Skeletal muscle satellite cell (primary cell): ENCODE measurements around the gene RILPL1. TPM values are rescaled to one million over a fixed set of nuclear protein-coding genes. Genes with fewer than 3 reads are reported as not detected.
A peak's percentile ranks its signal among the peaks of the same experiment; 100 is the strongest.
"Not testable (repeated sequence)": the region's sequence is repeated elsewhere in the genome, so short reads cannot be mapped to it uniquely, and the experiment has no call there.

Experiments
- H3K27me3 ChIP-seq: 2 replicates; pipeline ENCODE4 v1.7.0; 2013; ENCODE audit warnings: low read length; ENCODE audit not compliant: control insufficient read depth, insufficient read depth
- H3K36me3 ChIP-seq: 2 replicates; pipeline ENCODE4 v1.7.0; 2013; ENCODE audit warnings: mild to moderate bottlenecking, control low read depth, low read length; ENCODE audit not compliant: insufficient read depth
- H3K4me1 ChIP-seq: 2 replicates; pipeline ENCODE4 v1.7.0; 2013; ENCODE audit warnings: low read length; ENCODE audit not compliant: control insufficient read depth, insufficient read depth
- H3K4me2 ChIP-seq: 2 replicates; pipeline ENCODE4 v1.7.0; 2013; ENCODE audit warnings: mild to moderate bottlenecking, low read length
- H3K4me3 ChIP-seq: 2 replicates; pipeline ENCODE4 v1.7.0; 2013; ENCODE audit warnings: low read length
- H3K9ac ChIP-seq: 2 replicates; pipeline ENCODE4 v1.7.0; 2013; ENCODE audit warnings: mild to moderate bottlenecking, low read depth, low read length, moderate library complexity
- H3K9me3 ChIP-seq: replicated peaks from 2 replicates; pipeline ENCODE4 v1.7.0; 2013; ENCODE audit warnings: mild to moderate bottlenecking, control low read depth, low read length
- total RNA-seq: library from RNA; depleted of rRNA; stranded (reverse); fragments of >200 nt; gene quantifications from 2 replicates; pipeline ENCODE4 v1.2.3, GENCODE V29; 2012; rRNA removed

The RILPL1 gene, protein sequence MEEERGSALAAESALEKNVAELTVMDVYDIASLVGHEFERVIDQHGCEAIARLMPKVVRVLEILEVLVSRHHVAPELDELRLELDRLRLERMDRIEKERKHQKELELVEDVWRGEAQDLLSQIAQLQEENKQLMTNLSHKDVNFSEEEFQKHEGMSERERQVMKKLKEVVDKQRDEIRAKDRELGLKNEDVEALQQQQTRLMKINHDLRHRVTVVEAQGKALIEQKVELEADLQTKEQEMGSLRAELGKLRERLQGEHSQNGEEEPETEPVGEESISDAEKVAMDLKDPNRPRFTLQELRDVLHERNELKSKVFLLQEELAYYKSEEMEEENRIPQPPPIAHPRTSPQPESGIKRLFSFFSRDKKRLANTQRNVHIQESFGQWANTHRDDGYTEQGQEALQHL
- total RNA-seq, result 11.4 TPM in 2 replicates

DNA sequence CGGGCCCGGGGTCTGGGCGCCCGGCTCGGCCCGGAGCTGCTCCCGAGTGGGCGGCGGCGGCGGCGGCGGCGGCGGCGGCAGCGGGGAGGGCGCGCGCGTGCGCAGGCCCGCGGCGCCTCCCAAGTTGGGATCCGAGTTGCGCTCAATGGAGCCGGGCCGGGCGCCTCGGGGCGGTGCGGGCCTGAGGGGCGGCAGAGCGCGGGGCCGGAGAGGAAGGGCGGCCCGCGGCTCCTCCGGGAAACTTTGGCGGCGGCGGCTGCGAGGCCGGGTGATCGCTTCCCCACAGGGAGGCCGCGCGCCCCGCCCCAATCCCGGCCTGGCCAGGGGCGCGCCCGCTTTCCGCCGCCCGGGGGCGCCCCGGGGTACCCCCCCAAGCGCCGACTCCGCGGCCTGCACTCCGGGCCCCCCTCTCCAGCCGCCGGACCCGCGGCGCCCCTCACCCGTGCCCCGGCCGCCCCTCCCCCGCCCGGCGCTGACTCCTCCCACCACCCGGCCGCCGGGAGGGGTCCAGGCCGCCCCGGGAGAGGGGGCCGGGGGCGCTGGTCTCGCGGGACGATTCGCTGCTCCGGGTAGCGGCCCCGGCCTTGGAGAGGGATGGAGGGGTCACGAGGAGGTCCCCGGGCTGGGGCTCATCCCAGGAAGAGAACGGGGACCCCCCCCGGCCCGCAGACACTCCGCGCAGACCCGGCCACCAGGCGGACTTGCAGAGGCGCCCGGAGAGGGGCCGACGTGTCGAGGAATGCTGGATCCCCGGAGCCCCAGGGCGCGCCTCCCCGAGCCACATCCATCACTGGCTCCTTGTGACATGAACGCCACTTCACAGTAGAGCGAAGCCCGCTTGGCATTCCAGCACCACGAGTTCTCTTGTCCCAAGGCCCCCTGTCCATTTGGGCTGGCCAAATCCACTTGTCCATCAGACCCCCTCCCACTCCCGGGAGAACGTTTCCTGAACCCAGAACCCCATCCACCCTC lies at the start of gene RILPL1:
Gene RILPL1 (minus strand): TSS at position 48 of the 972 bp plus-strand sequence. CDS start 237 bp downstream, outside the sequence.
- H3K4me2 ChIP-seq, result peak within 1 kb of the TSS; percentile 86
- peaks cover 25% of the 10 kb centered on the region for H3K4me1 ChIP-seq
- H3K36me3 ChIP-seq, result peaks cover 21% of the 10 kb centered on the region
- peak within 1 kb of the TSS; percentile 73 for H3K4me3 ChIP-seq
- no peaks in the 10 kb centered on the region for H3K9me3 ChIP-seq
- peak within 1 kb of the TSS; percentile 87 for H3K9ac ChIP-seq
- H3K27me3 ChIP-seq, result peaks cover 5% of the 10 kb centered on the region

DNA sequence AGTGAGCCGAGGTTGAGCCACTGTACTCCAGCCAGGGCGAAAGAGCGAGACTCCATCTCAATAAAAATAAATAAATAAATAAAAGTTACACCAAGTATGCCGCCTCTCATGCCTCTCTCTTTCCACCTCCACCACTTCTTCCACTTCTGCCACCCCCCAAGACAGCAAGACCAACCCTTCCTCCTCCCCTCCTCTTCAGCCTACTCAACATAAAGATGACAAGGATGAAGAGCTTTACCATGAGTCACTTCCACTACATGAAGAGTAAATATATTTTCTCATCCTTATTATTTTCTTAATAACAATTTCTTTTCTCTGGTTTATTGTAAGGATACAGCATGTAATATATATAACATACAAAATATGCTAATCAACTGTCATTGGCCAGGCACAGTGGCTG lies 47.3 kb upstream of the RILPL1 start:
- H3K4me1 ChIP-seq, result peaks cover 20% of the 10 kb centered on the region
- H3K9me3 ChIP-seq, result no peaks in the 10 kb centered on the region
- H3K36me3 ChIP-seq, result peaks cover 6% of the 10 kb centered on the region
- no peak overlapping the region for H3K9ac ChIP-seq
- no peak overlapping the region for H3K4me2 ChIP-seq
- no peaks in the 10 kb centered on the region for H3K27me3 ChIP-seq
- no peak overlapping the region for H3K4me3 ChIP-seq

DNA sequence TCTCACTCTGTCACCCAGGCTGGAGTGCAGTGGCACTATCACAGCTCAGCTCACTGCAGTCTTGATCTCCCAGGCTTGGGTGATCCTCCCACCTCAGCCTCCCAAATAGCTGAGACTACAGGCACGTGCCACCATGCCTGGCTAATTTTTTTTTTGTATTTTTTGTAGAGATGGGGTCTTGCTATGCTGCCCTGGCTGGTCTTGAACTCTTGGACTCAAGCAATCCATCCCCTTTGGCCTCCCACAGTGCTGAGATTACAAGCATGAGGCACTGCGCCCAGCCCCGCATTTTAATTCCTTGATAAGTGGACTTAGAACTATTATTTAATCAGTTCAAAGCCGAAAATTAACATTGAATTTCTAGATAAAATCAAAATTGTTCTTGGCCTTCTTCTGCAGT lies 45.3 kb upstream of the RILPL1 start:
- H3K36me3 ChIP-seq, H3K4me3 ChIP-seq, H3K4me2 ChIP-seq, H3K9ac ChIP-seq, H3K27me3 ChIP-seq, H3K9me3 ChIP-seq: not testable (repeated sequence)
- H3K4me1 ChIP-seq, result peaks cover 14% of the 10 kb centered on the region

DNA sequence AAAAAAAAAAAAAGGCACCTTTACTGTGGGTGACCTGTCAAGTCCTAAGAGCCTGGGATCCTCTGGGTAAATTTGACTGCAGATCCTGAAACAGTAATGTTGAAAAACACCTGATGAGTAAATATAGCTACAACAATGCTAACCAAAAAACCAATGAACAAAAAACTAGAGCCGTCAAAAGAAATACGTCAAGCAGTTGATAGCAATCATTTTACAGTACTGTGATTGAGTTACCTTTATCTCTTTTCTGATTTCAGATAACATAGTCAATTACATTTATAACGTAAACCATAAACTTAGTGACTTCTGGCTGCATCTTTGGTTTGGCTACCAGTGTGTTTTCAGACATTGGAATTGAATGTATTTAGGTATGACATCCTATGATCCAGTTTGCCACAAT lies 44.7 kb upstream of the RILPL1 start:
- Histone ChIP-seq H3K4me1 (peaks cover 14% of the 10 kb centered on the region), H3K9ac (no peak overlapping the region), H3K4me2 (no peak overlapping the region), H3K9me3 (no peaks in the 10 kb centered on the region), H3K4me3 (no peak overlapping the region), H3K36me3 (peaks cover 6% of the 10 kb centered on the region), H3K27me3 (no peaks in the 10 kb centered on the region)

DNA sequence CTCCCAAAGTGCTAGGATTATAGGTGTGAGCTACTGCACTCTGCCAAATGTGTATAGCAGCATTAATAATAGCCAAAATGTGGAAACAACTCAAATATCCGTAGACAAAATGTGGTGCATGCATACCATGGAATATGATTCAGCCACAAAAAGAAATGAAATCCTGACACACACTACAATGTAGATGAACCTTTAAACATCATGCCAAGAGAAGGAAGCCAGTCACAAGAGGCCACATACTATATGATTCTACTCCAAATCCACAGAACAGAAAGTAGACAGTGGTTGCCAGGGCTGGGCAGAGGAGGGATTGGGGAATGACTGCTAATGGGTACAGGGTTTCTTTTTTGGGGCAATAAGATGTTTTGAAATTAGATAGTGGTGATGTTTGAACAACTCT lies 43.1 kb upstream of the RILPL1 start:
- Histone ChIP-seq H3K27me3 (no peaks in the 10 kb centered on the region), H3K9me3 (no peaks in the 10 kb centered on the region), H3K36me3 (peaks cover 6% of the 10 kb centered on the region), H3K9ac (no peak overlapping the region), H3K4me3 (no peak overlapping the region), H3K4me1 (peaks cover 5% of the 10 kb centered on the region), H3K4me2 (no peak overlapping the region)

DNA sequence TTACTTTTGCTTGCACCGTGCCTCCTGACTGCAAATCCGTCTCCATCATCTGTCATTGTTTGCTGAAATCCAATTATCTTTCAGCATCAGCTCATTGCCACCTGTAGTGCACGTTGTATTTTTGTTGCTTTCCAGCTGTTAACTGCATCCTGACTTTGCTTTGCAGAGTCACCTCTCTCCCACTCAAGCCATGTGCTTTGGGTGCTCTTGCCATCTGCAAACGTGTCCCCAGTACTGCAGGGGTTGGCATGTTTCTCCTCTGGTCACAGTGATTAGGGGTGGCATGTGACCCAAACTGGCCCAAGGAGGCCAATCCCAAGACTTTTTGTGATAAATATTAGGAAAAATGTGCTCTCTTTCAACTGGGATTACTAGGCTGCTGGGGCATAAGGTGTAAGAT lies 40.4 kb upstream of the RILPL1 start:
- no peaks in the 10 kb centered on the region for H3K9me3 ChIP-seq
- no peak overlapping the region for H3K9ac ChIP-seq
- H3K4me1 ChIP-seq, result no peaks in the 10 kb centered on the region
- no peak overlapping the region for H3K4me3 ChIP-seq
- no peaks in the 10 kb centered on the region for H3K27me3 ChIP-seq
- peaks cover 3% of the 10 kb centered on the region for H3K36me3 ChIP-seq
- H3K4me2 ChIP-seq, result no peak overlapping the region

DNA sequence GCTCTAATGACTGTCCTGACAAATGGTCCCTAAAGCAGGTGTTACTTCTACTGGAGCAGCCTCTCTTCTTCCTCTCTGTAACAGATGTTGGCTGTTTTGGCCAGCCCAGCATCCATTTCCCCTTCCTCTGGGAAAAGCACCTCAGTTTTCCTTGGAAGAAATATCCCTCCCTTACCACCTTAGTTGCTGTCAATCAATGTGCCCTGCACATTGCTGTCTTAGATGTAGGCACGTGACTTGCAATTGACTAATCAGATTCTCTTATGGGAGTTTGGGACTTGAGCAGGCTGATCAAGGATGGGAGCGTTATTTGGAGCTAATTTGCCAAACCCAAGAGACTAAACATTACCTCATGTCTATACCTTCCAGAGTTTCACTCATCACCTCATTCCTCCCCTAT lies 38.9 kb upstream of the RILPL1 start:
- no peak overlapping the region for H3K4me3 ChIP-seq
- no peaks in the 10 kb centered on the region for H3K4me1 ChIP-seq
- no peak overlapping the region for H3K9ac ChIP-seq
- H3K36me3 ChIP-seq, result peaks cover 3% of the 10 kb centered on the region
- no peaks in the 10 kb centered on the region for H3K27me3 ChIP-seq
- no peak overlapping the region for H3K4me2 ChIP-seq
- no peaks in the 10 kb centered on the region for H3K9me3 ChIP-seq

DNA sequence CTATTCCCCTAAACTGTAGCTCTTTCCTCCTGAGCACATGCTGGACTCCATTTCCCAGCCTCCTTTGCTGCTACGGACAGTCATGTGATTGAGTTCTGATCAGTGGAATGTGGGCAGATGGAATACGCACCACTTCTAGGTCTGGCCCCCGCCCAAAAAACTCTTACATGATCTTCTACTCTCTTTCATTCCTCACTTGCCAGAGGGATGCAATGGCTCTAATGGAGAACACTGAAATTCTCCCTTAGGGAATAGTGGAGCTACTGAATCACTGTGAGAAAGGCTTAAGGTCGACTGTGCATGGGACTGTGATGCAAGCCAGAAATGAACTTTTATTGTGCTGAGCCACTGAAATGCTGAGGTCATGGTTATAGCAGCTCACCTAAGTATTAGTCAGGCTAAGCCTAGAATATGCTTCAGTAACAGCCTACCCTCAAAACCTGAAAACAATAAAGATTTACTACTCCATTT lies 37.9 kb upstream of the RILPL1 start:
- Histone ChIP-seq H3K4me1 (no peaks in the 10 kb centered on the region), H3K9ac (no peak overlapping the region), H3K27me3 (no peaks in the 10 kb centered on the region), H3K36me3 (no peaks in the 10 kb centered on the region), H3K4me2 (no peak overlapping the region), H3K9me3 (no peaks in the 10 kb centered on the region), H3K4me3 (no peak overlapping the region)

DNA sequence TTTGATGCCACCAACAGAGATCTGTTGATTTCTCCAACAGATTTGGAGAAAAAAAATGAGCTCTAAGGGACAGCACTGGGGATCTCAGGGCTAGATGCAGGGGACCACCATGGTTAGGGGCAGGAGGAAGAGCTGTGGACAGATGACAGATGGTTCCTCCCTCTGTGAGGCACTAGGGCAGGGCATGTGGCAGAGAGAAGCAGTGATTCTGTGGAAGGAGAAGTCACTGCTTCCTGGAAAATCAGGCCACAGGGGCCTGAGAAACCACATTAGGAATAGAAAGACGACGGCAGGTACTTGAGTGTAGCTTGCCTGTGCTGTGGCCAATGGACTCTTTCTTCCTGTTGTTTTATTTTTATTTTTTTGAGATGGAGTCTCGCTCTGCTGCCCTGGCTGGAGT lies 25.9 kb upstream of the RILPL1 start:
- Histone ChIP-seq H3K4me2 (no peak overlapping the region), H3K4me3 (no peak overlapping the region), H3K27me3 (no peaks in the 10 kb centered on the region), H3K36me3 (no peaks in the 10 kb centered on the region), H3K9me3 (no peaks in the 10 kb centered on the region), H3K4me1 (no peaks in the 10 kb centered on the region), H3K9ac (no peak overlapping the region)

DNA sequence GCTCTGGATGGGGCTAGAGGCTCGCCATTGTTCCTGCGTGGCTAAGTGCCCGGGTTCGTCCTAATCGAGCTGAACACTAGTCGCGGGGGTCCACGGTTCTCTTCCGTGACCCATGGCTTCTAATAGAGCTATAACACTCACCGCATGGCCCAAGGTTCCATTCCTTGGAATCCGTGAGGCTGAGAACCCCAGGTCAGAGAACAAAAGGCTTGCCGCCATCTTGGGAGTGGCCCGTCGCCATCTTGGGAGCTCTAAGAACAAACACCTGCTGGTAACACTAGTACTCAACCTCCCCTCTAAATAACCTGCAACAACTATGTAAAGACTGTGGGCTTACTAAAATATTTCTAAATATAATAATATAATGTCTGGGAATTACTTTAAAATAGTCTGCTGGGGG lies 25.0 kb upstream of the RILPL1 start:
- H3K27me3 ChIP-seq, H3K36me3 ChIP-seq, H3K4me2 ChIP-seq, H3K9ac ChIP-seq, H3K4me3 ChIP-seq, H3K4me1 ChIP-seq, H3K9me3 ChIP-seq: not testable (repeated sequence)

DNA sequence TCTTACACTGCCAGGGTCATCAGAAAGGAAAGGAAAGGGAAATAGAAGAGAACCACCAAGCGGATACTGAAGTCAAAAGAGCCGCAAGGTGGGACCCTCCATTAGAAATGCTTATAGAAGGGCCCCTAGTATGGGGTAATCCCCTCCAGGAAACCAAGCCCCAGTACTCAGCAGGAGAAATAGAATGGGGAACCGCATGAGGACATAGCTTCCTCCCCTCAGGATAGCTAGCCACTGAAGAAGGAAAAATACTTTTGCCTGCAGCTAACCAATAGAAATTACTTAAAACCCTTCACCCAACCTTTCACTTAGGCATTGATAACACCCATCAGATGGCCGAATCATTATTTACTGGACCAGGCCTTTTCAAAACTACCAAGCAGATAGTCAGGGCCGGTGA lies 21.3 kb upstream of the RILPL1 start:
- H3K9ac ChIP-seq, H3K36me3 ChIP-seq, H3K4me2 ChIP-seq, H3K4me3 ChIP-seq, H3K4me1 ChIP-seq, H3K9me3 ChIP-seq: not testable (repeated sequence)
- H3K27me3 ChIP-seq, result peaks cover 12% of the 10 kb centered on the region
